NCI-H2227 (cell line): ENCODE measurements around the gene KXD1.
"Not testable (repeated sequence)": the region's sequence is repeated elsewhere in the genome, so short reads cannot be mapped to it uniquely, and the experiment has no call there.

Experiments
- DNase-seq: peaks from one replicate; lab custom pipeline; 2025; ENCODE audit not compliant: unreplicated experiment; lab: John Stamatoyannopoulos, UW

KXD1 gene

GRCh38 chr19:18557411-18558201 lies at the start of gene KXD1:
TSS of gene KXD1 (plus strand) at chr19:18557870. CDS start at chr19:18562057, 4,187 bp downstream.
- peak; percentile 96 for DNase-seq

- DNase-seq: no peak
These were observed 49.1 kb upstream of the KXD1 start for GRCh38 chr19:18508585-18508984.

- no peak for DNase-seq
These were observed 47.5 kb upstream of the KXD1 start for GRCh38 chr19:18510216-18510615.

GRCh38 chr19:18513868-18514267 lies 43.8 kb upstream of the KXD1 start:
- no peak for DNase-seq

GRCh38 chr19:18514800-18515682 lies 42.6 kb upstream of the KXD1 start:
- DNase-seq: peak; percentile 17

GRCh38 chr19:18515959-18516358 lies 41.7 kb upstream of the KXD1 start:
- DNase-seq: no peak

- DNase-seq: no peak
These were observed 40.1 kb upstream of the KXD1 start for GRCh38 chr19:18517606-18518005.

- no peak for DNase-seq
These were observed 39.0 kb upstream of the KXD1 start for GRCh38 chr19:18518639-18519038.

GRCh38 chr19:18519962-18520847 lies 37.5 kb upstream of the KXD1 start:
- DNase-seq: peak; percentile 50

GRCh38 chr19:18520848-18521691 lies 36.6 kb upstream of the KXD1 start:
- DNase-seq: no peak

GRCh38 chr19:18521692-18522123 lies 36.0 kb upstream of the KXD1 start, which contains the start of gene ELL:
TSS of gene ELL (minus strand) at chr19:18522070. CDS start at chr19:18522055, 15 bp downstream.
- DNase-seq: no peak

GRCh38 chr19:18522124-18522861 lies 35.4 kb upstream of the KXD1 start:
- DNase-seq: peak; percentile 99

GRCh38 chr19:18522862-18523440 lies 34.7 kb upstream of the KXD1 start:
- not testable (repeated sequence) for DNase-seq

- no peak for DNase-seq
These were observed 33.8 kb upstream of the KXD1 start for GRCh38 chr19:18523841-18524240.

- no peak for DNase-seq
These were observed 31.4 kb upstream of the KXD1 start for GRCh38 chr19:18526316-18526715.

- DNase-seq: no peak
These were observed 27.9 kb upstream of the KXD1 start for GRCh38 chr19:18529782-18530181.

GRCh38 chr19:18531485-18531884 lies 26.2 kb upstream of the KXD1 start:
- DNase-seq: no peak

- DNase-seq: no peak
These were observed 25.3 kb upstream of the KXD1 start for GRCh38 chr19:18532168-18532890.
